ENCODE measurements around the gene RAPH1. TPM values are rescaled to one million over a fixed set of nuclear protein-coding genes. Genes with fewer than 3 reads are reported as not detected.

Gene RAPH1
- total RNA-seq, 1 donor from 2014 or later, result 38.6 TPM

- Mint-ChIP-seq H3K4me1 (ENCODE audit: unreplicated experiment) (peaks cover 30% of the 10 kb centered on the region), H3K27me3 (ENCODE audit: unreplicated experiment) (no peaks in the 10 kb centered on the region), H3K36me3 (ENCODE audit: unreplicated experiment) (no peaks in the 10 kb centered on the region), H3K27ac (ENCODE audit: unreplicated experiment) (peak overlapping the region; percentile 92), H3K4me3 (ENCODE audit: unreplicated experiment) (peak overlapping the region; percentile 86), H3K9me3 (ENCODE audit: unreplicated experiment) (peaks cover 8% of the 10 kb centered on the region)
- no peak for TF ChIP-seq CTCF (IDR thresholded peaks at IDR 0.05)
- no peak for DNase-seq (ENCODE audit: extremely low spot score, unreplicated experiment)
Observed at GRCh38 chr2:203535784-203536585, 884 bp upstream of the RAPH1 start.

- peaks cover 8% of the 10 kb centered on the region for H3K9me3 Mint-ChIP-seq (ENCODE audit: unreplicated experiment)
- H3K36me3 Mint-ChIP-seq (ENCODE audit: unreplicated experiment), result no peaks in the 10 kb centered on the region
- peak overlapping the region; percentile 90 for H3K27ac Mint-ChIP-seq (ENCODE audit: unreplicated experiment)
- no peak for TF ChIP-seq CTCF (IDR thresholded peaks at IDR 0.05)
- peak overlapping the region; percentile 91 for H3K4me3 Mint-ChIP-seq (ENCODE audit: unreplicated experiment)
- no peaks in the 10 kb centered on the region for H3K27me3 Mint-ChIP-seq (ENCODE audit: unreplicated experiment)
- no peak for DNase-seq (ENCODE audit: extremely low spot score, unreplicated experiment)
- H3K4me1 Mint-ChIP-seq (ENCODE audit: unreplicated experiment), result peaks cover 34% of the 10 kb centered on the region
Observed at GRCh38 chr2:203534621-203535077, 452 bp downstream of the RAPH1 start.

GRCh38 chr2:203533676-203534591 is 1.2 kb downstream of the RAPH1 start:
- H3K4me3 Mint-ChIP-seq (ENCODE audit: unreplicated experiment), result peak overlapping the region; percentile 91
- peak overlapping the region; percentile 90 for H3K27ac Mint-ChIP-seq (ENCODE audit: unreplicated experiment)
- peaks cover 8% of the 10 kb centered on the region for H3K9me3 Mint-ChIP-seq (ENCODE audit: unreplicated experiment)
- DNase-seq (ENCODE audit: extremely low spot score, unreplicated experiment), result no peak
- peaks cover 36% of the 10 kb centered on the region for H3K4me1 Mint-ChIP-seq (ENCODE audit: unreplicated experiment)
- no peaks in the 10 kb centered on the region for H3K36me3 Mint-ChIP-seq (ENCODE audit: unreplicated experiment)
- H3K27me3 Mint-ChIP-seq (ENCODE audit: unreplicated experiment), result no peaks in the 10 kb centered on the region
- TF ChIP-seq CTCF (IDR thresholded peaks at IDR 0.05), result no peak

- DNase-seq (ENCODE audit: extremely low spot score, unreplicated experiment), result no peak
- Mint-ChIP-seq H3K36me3 (ENCODE audit: unreplicated experiment) (no peaks in the 10 kb centered on the region), H3K27me3 (ENCODE audit: unreplicated experiment) (no peaks in the 10 kb centered on the region), H3K9me3 (ENCODE audit: unreplicated experiment) (peaks cover 5% of the 10 kb centered on the region), H3K4me3 (ENCODE audit: unreplicated experiment) (peak overlapping the region; percentile 91), H3K4me1 (ENCODE audit: unreplicated experiment) (peaks cover 36% of the 10 kb centered on the region), H3K27ac (ENCODE audit: unreplicated experiment) (peak overlapping the region; percentile 90)
- no peak for TF ChIP-seq CTCF (IDR thresholded peaks at IDR 0.05)
Observed at GRCh38 chr2:203532957-203533658, 2.0 kb downstream of the RAPH1 start.

Measured in osteocyte (in vitro differentiated cells).